K562 (cell line): ENCODE results near the gene PLEKHF1. TPM values are rescaled to one million over a fixed set of nuclear protein-coding genes. Genes with fewer than 3 reads are reported as not detected.

Experiments
- ATAC-seq: fragments of 200-7000 bp; cut with Tn5 transposase; 3 replicates; pipeline ENCODE4 v1.9.1; 2020; ENCODE audit warnings: moderate library complexity
- BruUV-seq: library from RNA; stranded (reverse); fragments of 400-500 nt; replicated peaks from 2 replicates; lab custom pipeline; 2021; lab: Mats Ljungman, UMichigan
- CTCF ChIA-PET: fragments of 300-600 bp; formaldehyde crosslinking; extraction: SDS; loops from one replicate; lab custom pipeline; 2021; ENCODE audit warnings: low intra/inter-chr PET ratio; lab: Yijun Ruan, JAX
- POLR2A ChIA-PET: fragments of 300-600, 350-650 bp; sonication (Branson Sonifier 250); formaldehyde crosslinking; extraction: SDS; loops from one replicate; lab custom pipeline; 2021; ENCODE audit warnings: antibody characterized with exemption, inconsistent platforms; lab: Yijun Ruan, JAX
- DNase-seq, 4 experiments: peaks; one replicate each; pipeline versions ENCODE4 v3.0.0 to v3.0.0-alpha.2; 2011 to 2018; ENCODE audit warnings: low spot score in 3 of 4, mixed read lengths in 3 of 4; ENCODE audit errors: extremely low read depth in 1 of 4
- FAIRE-seq: peaks from 2 replicates; lab custom pipeline; 2011; peaks lifted over from hg19 to GRCh38; lab: Jason Lieb, UNC
- H2AFZ ChIP-seq: 2 replicates; pipeline ENCODE4 v1.6.0; 2011; ENCODE audit warnings: low read depth, low read length, control low read depth, inconsistent platforms
- H3K27ac ChIP-seq: fragments of 200-600 bp; 3 replicates; pipeline ENCODE4 v1.8.0; 2011; ENCODE audit warnings: low read depth, mild to moderate bottlenecking, control low read depth, inconsistent platforms, low read length, moderate library complexity, mixed read lengths; ENCODE audit errors: extremely low read depth
- H3K27me3 ChIP-seq, 2 experiments: fragments of 300-600 bp in 1 of 2; 2 replicates in 1 of 2; 3 replicates in 1 of 2; pipeline versions ENCODE4 v1.6.0 to v1.8.0; 2011; ENCODE audit warnings: inconsistent platforms in 2 of 2, low read length in 2 of 2, mild to moderate bottlenecking in 1 of 2, mixed read lengths in 1 of 2, moderate library complexity in 1 of 2; ENCODE audit not compliant: control insufficient read depth in 2 of 2, insufficient read depth in 2 of 2
- H3K36me3 ChIP-seq: fragments of 300-600 bp; 3 replicates; pipeline ENCODE4 v1.8.0; 2011; ENCODE audit warnings: mild to moderate bottlenecking, low read length, inconsistent platforms; ENCODE audit not compliant: control insufficient read depth, insufficient read depth
- H3K4me1 ChIP-seq, 2 experiments: fragments of 200-600 bp in 1 of 2; replicated peaks in 1 of 2; 2 replicates in 1 of 2; 3 replicates in 1 of 2; pipeline versions ENCODE4 v1.5.1 to v1.8.0; 2011; ENCODE audit warnings: inconsistent platforms in 2 of 2, low read length in 2 of 2, mild to moderate bottlenecking in 1 of 2, mixed read lengths in 1 of 2, moderate library complexity in 1 of 2; ENCODE audit not compliant: control insufficient read depth in 2 of 2, insufficient read depth in 2 of 2
- H3K4me2 ChIP-seq: 2 replicates; pipeline ENCODE4 v1.6.1; 2011; ENCODE audit warnings: low read length, control low read depth, inconsistent platforms, mixed read lengths; ENCODE audit not compliant: insufficient read depth
- H3K4me3 ChIP-seq: fragments of 200-600 bp; sonication (generic), shearing (Covaris generic); 2 replicates; pipeline ENCODE4 v1.5.1; 2016; ENCODE audit warnings: control low read depth, inconsistent platforms
- H3K79me2 ChIP-seq: fragments of 200-600 bp; 3 replicates; pipeline ENCODE4 v1.8.0; 2011; ENCODE audit warnings: low read length, inconsistent platforms; ENCODE audit not compliant: control insufficient read depth, insufficient read depth
- H3K9ac ChIP-seq, 2 experiments: 2 replicates each; pipeline versions ENCODE4 v1.6.0 to v1.6.1; 2011; ENCODE audit warnings: low read depth in 2 of 2, low read length in 2 of 2, control low read depth in 1 of 2, inconsistent platforms in 1 of 2, mild to moderate bottlenecking in 1 of 2, mixed read lengths in 1 of 2; ENCODE audit not compliant: insufficient read depth in 1 of 2
- H3K9me1 ChIP-seq: one replicate; pipeline ENCODE4 v1.6.0; 2011; ENCODE audit warnings: inconsistent platforms, mild to moderate bottlenecking, low read length, moderate library complexity; ENCODE audit not compliant: control insufficient read depth, insufficient read depth
- H3K9me3 ChIP-seq: replicated peaks from 2 replicates; pipeline ENCODE4 v1.5.1; 2011; ENCODE audit warnings: low read depth, low read length, inconsistent platforms; ENCODE audit not compliant: control insufficient read depth, insufficient read depth
- H4K20me1 ChIP-seq: replicated peaks from 2 replicates; pipeline ENCODE4 v1.6.1; 2011; ENCODE audit warnings: low read length, inconsistent platforms, mixed read lengths; ENCODE audit not compliant: control insufficient read depth, insufficient read depth
- EGR1 ChIP-seq: fragments of 450-650 bp; conservative IDR thresholded peaks from 2 replicates; pipeline ENCODE4 v1.6.1; 2017; ENCODE audit warnings: mild to moderate bottlenecking
- POLR2G ChIP-seq: fragments of 200-400 bp; formaldehyde crosslinking; IDR thresholded peaks from 2 replicates; pipeline ENCODE4 v1.6.1; 2017; ENCODE audit warnings: low read depth, mild to moderate bottlenecking, antibody characterized with exemption, low read length, moderate library complexity
- RAD51 ChIP-seq: fragments of 450-650 bp; IDR thresholded peaks from 2 replicates; pipeline ENCODE4 v1.7.1; 2016; ENCODE audit warnings: low read depth, mild to moderate bottlenecking, borderline replicate concordance
- RBM25 ChIP-seq: fragments of 200-400 bp; formaldehyde crosslinking; IDR thresholded peaks from 2 replicates; pipeline ENCODE4 v1.6.1; 2018; ENCODE audit warnings: low read length, low read depth, moderate library complexity; ENCODE audit not compliant: severe bottlenecking
- ZFP36 ChIP-seq: fragments of 150-350 bp; IDR thresholded peaks from 2 replicates; pipeline ENCODE4 v1.6.1; 2018; ENCODE audit warnings: low read length, low read depth; ENCODE audit not compliant: partially characterized antibody
- ZNF24 ChIP-seq: fragments of 450-650 bp; IDR thresholded peaks from 2 replicates; pipeline ENCODE4 v1.6.1; 2016
- ZNF282 ChIP-seq: sonication (generic); formaldehyde crosslinking; IDR thresholded peaks from 2 replicates; pipeline ENCODE4 v1.8.1; 2023; ENCODE audit warnings: missing genetic modification reagents
- ZNF436 ChIP-seq: fragments of 250-450, 450-650 bp; sonication (Bioruptor Pico); formaldehyde crosslinking; IDR thresholded peaks from 2 replicates; pipeline ENCODE4 v1.7.0; 2020; ENCODE audit warnings: mild to moderate bottlenecking
- WGBS: fragments of 100-300 bp; shearing (Covaris generic); methylation state at CpG from one replicate; pipeline ENCODE4 v1.1.6; 2016; ENCODE audit warnings: low coverage, mixed read lengths; ENCODE audit not compliant: insufficient coverage; ENCODE audit errors: missing lambda C conversion rate; 5-methylcytosine and 5-hydroxymethylcytosine counted together
- in situ Hi-C: fragments of 300-500 bp; cut with MboI; formaldehyde crosslinking; loops from 4 replicates; pipeline ENCODE4 v1.15.0; 2018; ENCODE audit warnings: inconsistent platforms, mixed read lengths
- intact Hi-C: fragments of 100-400 bp; cut with micrococcal nuclease; formaldehyde crosslinking; loops from 2 replicates; pipeline ENCODE4 v1.14.2; 2022
- polyA plus RNA-seq, 8 experiments: library from polyadenylated mRNA; depleted of rRNA in 4 of 8; stranded (reverse) in 5 of 8; unstranded in 3 of 8; fragments of >200 nt; fragmentation: Nextera tagmentation in 2 of 8; fragmentation: Illumina TruSeq in 1 of 8; extraction: Ambion mirVana in 2 of 8; extraction: Trizol in 1 of 8; gene quantifications; 2 replicates each; pipeline versions ENCODE4 v1.2.1 to v1.2.3, GENCODE V29; 2011 to 2014; ENCODE audit warnings: inconsistent platforms in 1 of 8, missing spikeins in 1 of 8
- total RNA-seq, 7 experiments: library from RNA; depleted of rRNA in 6 of 7; stranded (reverse); fragments of >200 nt in 6 of 7; fragmentation: Illumina TruSeq in 2 of 7; extraction: Trizol in 2 of 7; gene quantifications; 2 replicates each; pipeline versions ENCODE4 v1.2.1 to v1.2.3, GENCODE V29; 2011 to 2021; ENCODE audit warnings: low replicate concordance in 1 of 7

The PLEKHF1 gene
- total and polyA plus RNA-seq, 9 of the 15 experiments (the other 6 are each of a cell fraction or from before 2014, with no cell fraction given), result 0.07 to 13.4 (median 3.9) TPM; not detected in 1

DNA sequence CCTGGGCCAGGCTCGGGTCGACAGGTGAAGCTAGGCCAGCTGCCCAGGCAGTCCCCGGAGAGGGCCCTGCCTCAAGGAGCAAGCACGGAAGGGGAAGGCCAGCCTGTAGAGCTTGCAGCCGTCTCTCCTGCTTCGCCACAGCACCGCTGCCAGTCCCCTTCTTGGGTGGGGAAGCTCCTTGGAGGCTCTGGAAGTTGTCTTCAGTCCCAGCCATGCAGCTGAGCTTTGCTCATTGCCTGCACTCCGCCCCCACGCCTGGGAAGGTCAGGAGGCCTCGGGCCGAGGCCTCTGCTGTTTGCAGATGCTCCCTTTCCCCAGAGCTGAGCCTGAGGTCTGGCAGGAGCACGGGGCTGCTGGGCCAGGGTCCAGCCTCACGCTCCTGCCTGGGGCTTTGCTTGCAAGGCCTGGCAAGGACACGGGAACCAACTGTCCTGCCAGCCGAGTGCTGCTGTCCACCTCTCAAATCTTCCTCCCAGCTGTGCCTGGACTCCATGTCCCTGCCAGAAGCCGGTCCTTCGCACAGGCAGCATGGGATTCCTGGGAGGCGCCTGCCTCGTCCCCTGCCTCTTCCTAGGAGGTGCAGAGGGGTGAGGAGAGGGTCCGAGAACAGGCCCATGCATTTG lies 13.3 kb downstream of the PLEKHF1 start:
- H3K4me2 ChIP-seq, result no peak overlapping the region
- WGBS, result 61% methylated on average over 18 of the region's 20 CpGs
- in situ Hi-C loops (no loop called here), intact Hi-C loops (no loop called here)
- H3K9me3 ChIP-seq, result no peaks in the 10 kb centered on the region
- no peak overlapping the region for H3K27ac ChIP-seq
- DNase-seq (peak in 1 of 4 experiments; percentile 28), ATAC-seq (peak; percentile 11; the same call in 2 of the 3 replicates), FAIRE-seq (no peak)
- POLR2A ChIA-PET, result interaction anchor here (0.6 to 1.9 kb wide), 6 partner anchors 8 to 151 kb away, joined by 3 to 8 read pairs (median 6); partner anchors contain the start of gene PLEKHF1
- peaks cover 0 to 35% of the 10 kb centered on the region in 2 experiments; a peak in 3 of 5 replicates for H3K4me1 ChIP-seq
- BruUV-seq, result no TSS peak
- peak overlapping the region in 1 of 2 experiments; percentile 83; a peak in 2 of 4 replicates for H3K9ac ChIP-seq
- no peaks in the 10 kb centered on the region for H3K79me2 ChIP-seq
- H4K20me1 ChIP-seq, result no peaks in the 10 kb centered on the region
- H3K36me3 ChIP-seq, result peaks cover 33% of the 10 kb centered on the region; the same call in 1 of the 3 replicates
- no peaks in the 10 kb centered on the region for H3K27me3 ChIP-seq
- CTCF ChIA-PET, result no interaction called here
- no peaks in the 10 kb centered on the region for H3K9me1 ChIP-seq
- TF ChIP-seq EGR1 (peak; percentile 61), ZNF24 (no peak), POLR2G (peak; percentile 49; the same call in 1 of the 2 replicates)
- no peak overlapping the region for H2AFZ ChIP-seq
- H3K4me3 ChIP-seq, result no peak overlapping the region

DNA sequence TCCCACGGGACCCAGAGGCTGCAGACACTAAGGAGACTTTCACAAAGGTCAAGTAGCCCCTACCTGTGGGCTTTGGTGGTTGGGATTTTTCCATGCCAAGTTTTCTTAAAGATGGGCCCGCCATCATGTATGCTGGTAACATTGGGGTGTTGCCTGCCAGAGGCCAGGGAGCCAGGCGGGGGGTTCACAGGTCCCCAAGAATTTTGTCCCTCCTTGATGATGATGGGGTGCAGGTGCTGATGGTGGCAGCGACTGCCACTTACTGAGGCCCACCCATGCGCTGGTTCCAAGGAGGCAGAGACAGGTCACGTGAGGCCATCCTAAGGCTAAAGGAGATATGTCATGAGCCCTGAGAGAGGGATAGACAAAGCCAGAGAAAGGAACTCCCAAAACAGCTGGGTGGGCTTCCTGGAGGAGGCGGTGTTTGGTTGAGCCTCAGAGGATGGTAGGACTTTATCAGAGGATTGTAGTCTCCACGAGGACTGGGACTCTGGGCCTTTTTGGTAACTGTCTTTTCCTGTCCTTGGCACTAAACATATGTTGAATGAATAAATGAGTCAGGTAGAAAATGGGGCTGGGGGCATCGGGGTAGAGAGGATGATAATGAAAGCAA lies 14.4 kb downstream of the PLEKHF1 start:
- 60% methylated on average over 9 of the region's 9 CpGs for WGBS
- no peak for FAIRE-seq
- H3K79me2 ChIP-seq, result no peaks in the 10 kb centered on the region
- no peak overlapping the region for H3K4me2 ChIP-seq
- H3K9ac ChIP-seq, result peak overlapping the region in 1 of 2 experiments; percentile 35; a peak in 2 of 4 replicates
- no peak overlapping the region for H3K27ac ChIP-seq
- H3K27me3 ChIP-seq, result no peaks in the 10 kb centered on the region
- POLR2A ChIA-PET, result interaction anchor here (0.6 kb wide), 1 partner anchor 97 kb away, joined by 3 read pairs; no protein-coding TSS in a partner anchor
- H3K4me1 ChIP-seq, result peaks cover 0 to 29% of the 10 kb centered on the region in 2 experiments; a peak in 3 of 5 replicates
- CTCF ChIA-PET, result no interaction called here
- intact Hi-C loops (no loop called here), in situ Hi-C loops (no loop called here)
- no TSS peak for BruUV-seq
- H2AFZ ChIP-seq, result no peak overlapping the region
- H4K20me1 ChIP-seq, result no peaks in the 10 kb centered on the region
- DNase-seq, result no peak
- TF ChIP-seq ZFP36 (peak; percentile 97), RAD51 (no peak), ZNF282 (CRISPR knock-in tag) (no peak), RBM25 (peak; percentile 81), ZNF436 (CRISPR knock-in tag) (peak; percentile 53; the same call in 1 of the 2 replicates)
- H3K36me3 ChIP-seq, result peaks cover 22% of the 10 kb centered on the region; the same call in 1 of the 3 replicates
- H3K4me3 ChIP-seq, result no peak overlapping the region
- H3K9me3 ChIP-seq, result no peaks in the 10 kb centered on the region
- ATAC-seq, result no peak
- no peaks in the 10 kb centered on the region for H3K9me1 ChIP-seq
